GM12891 (cell line): ENCODE data around the gene KAZN.

Experiments used
- POLR2A ChIP-seq: IDR thresholded peaks from 2 replicates; pipeline ENCODE4 v1.6.1; 2011; ENCODE audit warnings: low read depth, low read length, control low read depth
- POLR2AphosphoS5 ChIP-seq: IDR thresholded peaks from 2 replicates; pipeline ENCODE4 v1.6.1; 2011; ENCODE audit warnings: low read depth, low read length, control low read depth
- POU2F2 ChIP-seq: IDR thresholded peaks from 2 replicates; pipeline ENCODE4 v1.6.1; 2011; ENCODE audit warnings: low read depth, mild to moderate bottlenecking, control low read depth, low read length, moderate library complexity
- SPI1 ChIP-seq: IDR thresholded peaks from 2 replicates; pipeline ENCODE4 v1.6.1; 2011; ENCODE audit warnings: low read depth, low read length, control low read depth
- TAF1 ChIP-seq: IDR thresholded peaks from 2 replicates; pipeline ENCODE4 v1.6.1; 2011; ENCODE audit warnings: low read depth, low read length, control low read depth

DNA sequence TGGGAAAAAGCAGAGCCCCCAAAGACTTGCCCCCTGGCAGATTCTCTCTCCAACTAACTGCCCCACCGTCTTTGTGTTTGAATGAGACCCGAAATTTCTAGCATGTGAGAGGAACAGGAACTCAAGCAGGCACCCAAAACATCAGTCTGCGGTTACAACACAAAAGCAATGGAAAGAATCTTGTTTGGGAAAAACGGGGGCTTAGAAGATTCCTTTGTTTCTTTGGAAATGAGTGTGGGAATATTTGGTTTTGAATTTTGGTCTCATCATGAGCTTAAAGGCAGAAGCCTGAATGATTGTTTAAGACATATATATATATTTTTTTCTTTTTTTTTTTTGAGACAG is 366.2 kb downstream of the KAZN start:
- TF ChIP-seq POU2F2 (no peak), POLR2AphosphoS5 (no peak), POLR2A (no peak), SPI1 (no peak), TAF1 (no peak)
